GM23248 (cell line): Measurements from ENCODE around the gene PI4KB. TPM values are rescaled to one million over a fixed set of nuclear protein-coding genes. Genes with fewer than 3 reads are reported as not detected.
A peak's percentile ranks its signal among the peaks of the same experiment; 100 is the strongest.

Experiments
- DNase-seq: peaks from one replicate; pipeline ENCODE4 v3.0.0-alpha.2; 2015
- H2AFZ ChIP-seq: fragments of 200-600 bp; sonication (generic); 2 replicates; pipeline ENCODE4 v1.6.1; 2016; ENCODE audit warnings: antibody characterized with exemption
- H3F3A ChIP-seq: fragments of 200-600 bp; sonication (generic); 2 replicates; pipeline ENCODE4 v1.6.1; 2016; ENCODE audit warnings: mild to moderate bottlenecking, antibody characterized with exemption, mixed run types; ENCODE audit not compliant: insufficient read depth
- H3K27ac ChIP-seq: fragments of 200-600 bp; sonication (generic); 2 replicates; pipeline ENCODE4 v1.5.1; 2016; ENCODE audit warnings: mild to moderate bottlenecking
- H3K27me3 ChIP-seq: fragments of 200-600 bp; sonication (generic); replicated peaks from 2 replicates; pipeline ENCODE4 v1.6.1; 2016; ENCODE audit warnings: mild to moderate bottlenecking; ENCODE audit not compliant: insufficient read depth
- H3K36me3 ChIP-seq: fragments of 200-600 bp; sonication (generic); 2 replicates; pipeline ENCODE4 v1.6.1; 2016; ENCODE audit warnings: low read depth, mild to moderate bottlenecking
- H3K4me1 ChIP-seq: fragments of 200-600 bp; sonication (generic); 2 replicates; pipeline ENCODE4 v1.6.1; 2016; ENCODE audit warnings: mild to moderate bottlenecking; ENCODE audit not compliant: insufficient read depth
- H3K4me2 ChIP-seq: fragments of 200-600 bp; sonication (generic); one replicate; pipeline ENCODE4 v1.6.1; 2016; ENCODE audit warnings: mild to moderate bottlenecking; ENCODE audit not compliant: unreplicated experiment
- H3K4me3 ChIP-seq: fragments of 200-600 bp; sonication (generic); 2 replicates; pipeline ENCODE4 v1.5.1; 2016; ENCODE audit warnings: mild to moderate bottlenecking
- H3K79me2 ChIP-seq: fragments of 200-600 bp; sonication (generic); 2 replicates; pipeline ENCODE4 v1.6.1; 2016; ENCODE audit warnings: mild to moderate bottlenecking; ENCODE audit not compliant: insufficient read depth
- H3K9ac ChIP-seq: fragments of 200-600 bp; sonication (generic); 2 replicates; pipeline ENCODE4 v1.6.1; 2016; ENCODE audit warnings: mild to moderate bottlenecking
- H3K9me2 ChIP-seq: fragments of 200-600 bp; sonication (generic); 2 replicates; pipeline ENCODE4 v1.6.1; 2016; ENCODE audit warnings: mixed run types, mild to moderate bottlenecking, moderate library complexity; ENCODE audit not compliant: insufficient read depth
- H3K9me3 ChIP-seq: fragments of 200-600 bp; sonication (generic); one replicate; pipeline ENCODE4 v1.6.1; 2017; ENCODE audit warnings: low read depth
- H4K20me1 ChIP-seq: fragments of 200-600 bp; sonication (generic); 2 replicates; pipeline ENCODE4 v1.6.0; 2016; ENCODE audit not compliant: insufficient read depth
- EZH2 ChIP-seq: fragments of 200-600 bp; sonication (generic); IDR thresholded peaks from 2 replicates; pipeline ENCODE4 v1.6.1; 2018; ENCODE audit warnings: antibody characterized with exemption, mild to moderate bottlenecking; ENCODE audit not compliant: insufficient read depth, poor library complexity, severe bottlenecking
- EZH2phosphoT487 ChIP-seq: fragments of 200-600 bp; sonication (generic); IDR thresholded peaks from 2 replicates; pipeline ENCODE4 v1.6.1; 2018; ENCODE audit warnings: antibody characterized with exemption, moderate library complexity, mild to moderate bottlenecking, low read depth; ENCODE audit not compliant: insufficient read depth
- WGBS, 2 experiments: methylation state at CpG; one replicate each; pipeline ENCODE4 v1.1.6; 2015 to 2017; ENCODE audit warnings: low lambda C conversion rate in 2 of 2, low coverage in 1 of 2; ENCODE audit errors: missing lambda C conversion rate in 2 of 2; 5-methylcytosine and 5-hydroxymethylcytosine counted together
- in situ Hi-C: fragments of 300-500 bp; cut with MboI; formaldehyde crosslinking; loops from 2 replicates; pipeline ENCODE4 v1.15.0; 2020
- polyA plus RNA-seq: library from polyadenylated mRNA; unstranded; fragments of >200 nt; fragmentation: Nextera tagmentation; extraction: Ambion mirVana; gene quantifications from 2 replicates; pipeline ENCODE4 v1.2.1, GENCODE V29; 2016
- total RNA-seq: library from RNA; depleted of rRNA; stranded (reverse); fragments of >200 nt; shearing (Covaris generic); gene quantifications from 2 replicates; pipeline ENCODE4 v1.2.3, GENCODE V29; 2014

The PI4KB gene
- total and polyA plus RNA-seq, 2 experiments from 2014 or later: 47.5 to 51.7 TPM

DNA sequence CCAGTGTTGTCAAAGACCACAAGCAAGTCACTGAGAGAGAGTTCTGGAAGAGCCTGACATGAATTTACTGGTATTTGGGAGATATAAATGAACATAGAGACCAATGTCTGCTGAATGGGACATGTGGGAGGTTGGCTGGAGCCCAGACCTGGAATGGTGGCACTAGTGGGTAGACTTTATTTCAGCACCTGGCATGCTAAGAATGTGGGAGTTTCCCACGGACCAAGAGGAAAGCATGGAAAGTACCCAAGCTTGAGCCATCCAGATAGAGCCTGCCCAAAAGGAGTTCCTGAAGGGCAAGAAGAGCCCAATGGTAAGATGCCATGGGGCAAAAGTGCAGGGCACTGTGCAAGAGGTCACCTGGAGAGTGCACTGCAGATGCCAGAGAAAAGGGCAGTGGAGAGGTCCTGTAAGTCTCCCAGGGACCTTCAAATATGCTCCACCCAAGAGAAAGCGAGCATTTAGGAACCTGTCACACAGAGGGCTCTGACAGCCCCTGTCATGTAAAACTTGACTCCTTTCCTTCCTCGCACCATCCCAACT lies 53.2 kb downstream of the PI4KB start:
- Histone ChIP-seq H3K79me2 (no peaks in the 10 kb centered on the region), H3K27me3 (no peaks in the 10 kb centered on the region), H3K4me3 (no peak overlapping the region), H2AFZ (no peak overlapping the region), H3K9me3 (no peaks in the 10 kb centered on the region), H3K27ac (no peak overlapping the region), H3K9ac (no peak overlapping the region), H4K20me1 (no peaks in the 10 kb centered on the region), H3K4me1 (0 out of 2 replicates have a peak, but pooled peaks cover 6% of the 10 kb centered on the region), H3K9me2 (no peaks in the 10 kb centered on the region), H3F3A (peaks cover 6% of the 10 kb centered on the region; the same call in 1 of the 2 replicates), H3K36me3 (no peaks in the 10 kb centered on the region; the same call in 1 of the 2 replicates), H3K4me2 (no peak overlapping the region)
- in situ Hi-C loops: no loop called here
- TF ChIP-seq EZH2phosphoT487: no peak
- no peak for TF ChIP-seq EZH2
- no peak for DNase-seq
- 81 to 82% methylated on average over 3 of the region's 3 CpGs for WGBS, 2 experiments

DNA sequence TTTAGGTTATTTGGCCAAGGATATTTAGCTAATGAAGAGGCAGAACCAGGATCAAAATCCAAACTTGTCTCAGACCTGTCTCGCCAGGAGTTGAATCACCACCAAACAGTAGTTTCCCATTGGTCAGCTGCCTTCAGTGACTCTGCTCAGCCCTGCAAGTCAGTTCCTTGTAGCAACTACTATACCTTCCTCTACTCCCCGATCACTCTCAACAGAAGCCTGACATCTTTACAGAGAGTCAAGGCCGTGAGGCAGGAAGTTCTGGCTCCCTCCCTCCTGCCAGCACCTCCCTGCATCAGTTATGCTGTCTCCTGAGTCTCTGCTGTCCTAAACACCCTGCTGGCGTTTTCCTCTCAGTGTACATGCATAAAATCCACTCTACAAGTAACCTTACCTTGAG lies 59.5 kb downstream of the PI4KB start:
- Histone ChIP-seq H4K20me1 (no peaks in the 10 kb centered on the region), H3K27me3 (no peaks in the 10 kb centered on the region), H3K4me1 (0 out of 2 replicates have a peak, but pooled peaks cover 6% of the 10 kb centered on the region), H3K9ac (no peak overlapping the region), H3K27ac (no peak overlapping the region), H3F3A (peaks cover 6% of the 10 kb centered on the region; the same call in 1 of the 2 replicates), H3K79me2 (peaks cover 11% of the 10 kb centered on the region), H3K9me3 (no peaks in the 10 kb centered on the region), H3K4me2 (no peak overlapping the region), H3K4me3 (no peak overlapping the region), H2AFZ (no peak overlapping the region), H3K36me3 (peaks cover 24% of the 10 kb centered on the region; the same call in 1 of the 2 replicates), H3K9me2 (no peaks in the 10 kb centered on the region)
- in situ Hi-C loops: no loop called here
- WGBS, 2 experiments: 47 to 48% methylated on average over 4 of the region's 4 CpGs
- peak; percentile 41 for DNase-seq
- TF ChIP-seq EZH2phosphoT487 (no peak), EZH2 (no peak)

DNA sequence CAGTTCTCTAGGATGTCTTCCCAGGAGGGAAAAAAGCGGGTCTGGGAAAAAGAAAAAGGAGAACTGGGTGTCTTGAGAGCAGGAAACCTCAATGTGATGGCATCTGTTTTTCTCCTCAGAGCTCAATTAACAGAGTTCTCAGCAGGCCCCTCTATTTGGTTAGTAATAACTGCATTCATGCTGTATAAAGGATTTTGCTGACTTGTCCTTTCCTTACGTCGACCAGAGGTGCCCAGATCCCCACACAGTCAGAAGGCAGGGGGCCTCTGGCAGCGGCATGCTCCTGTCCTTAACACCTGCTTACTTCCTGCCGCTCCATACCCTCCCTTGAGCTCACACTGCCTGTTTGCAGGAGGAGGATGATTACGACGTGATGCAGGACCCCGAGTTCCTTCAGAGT lies 60.4 kb downstream of the PI4KB start:
- Histone ChIP-seq H3K9me2 (no peaks in the 10 kb centered on the region), H3K27me3 (no peaks in the 10 kb centered on the region), H3K79me2 (peaks cover 21% of the 10 kb centered on the region), H3K4me1 (0 out of 2 replicates have a peak, but pooled peaks cover 6% of the 10 kb centered on the region), H3K36me3 (peaks cover 33% of the 10 kb centered on the region; the same call in 1 of the 2 replicates), H3K9me3 (no peaks in the 10 kb centered on the region), H3K4me3 (no peak overlapping the region), H3K9ac (no peak overlapping the region), H4K20me1 (no peaks in the 10 kb centered on the region), H3K27ac (no peak overlapping the region), H3K4me2 (no peak overlapping the region), H3F3A (peaks cover 6% of the 10 kb centered on the region; the same call in 1 of the 2 replicates), H2AFZ (no peak overlapping the region)
- no peak for TF ChIP-seq EZH2
- TF ChIP-seq EZH2phosphoT487: no peak
- 69 to 71% methylated on average over 8 of the region's 8 CpGs for WGBS, 2 experiments
- in situ Hi-C loops: no loop called here
- no peak for DNase-seq

DNA sequence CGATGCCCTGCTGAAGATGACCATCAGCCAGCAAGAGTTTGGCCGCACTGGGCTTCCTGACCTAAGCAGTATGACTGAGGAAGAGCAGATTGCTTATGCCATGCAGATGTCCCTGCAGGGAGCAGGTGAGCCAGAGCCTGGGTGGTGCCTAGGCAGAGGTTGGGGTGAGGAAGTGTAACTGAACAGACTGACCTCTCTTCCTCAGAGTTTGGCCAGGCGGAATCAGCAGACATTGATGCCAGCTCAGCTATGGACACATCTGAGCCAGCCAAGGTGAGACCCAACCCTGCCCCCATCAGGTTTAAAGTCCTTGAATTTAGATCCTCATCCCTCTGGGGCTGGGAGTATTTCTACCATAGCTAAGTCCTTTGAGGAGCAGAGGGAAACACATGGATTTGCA lies 60.9 kb downstream of the PI4KB start:
- Histone ChIP-seq H4K20me1 (no peaks in the 10 kb centered on the region), H3K27me3 (no peaks in the 10 kb centered on the region), H3K27ac (no peak overlapping the region), H2AFZ (no peak overlapping the region), H3K4me2 (no peak overlapping the region), H3K36me3 (peaks cover 33% of the 10 kb centered on the region; the same call in 1 of the 2 replicates), H3K9ac (no peak overlapping the region), H3K9me3 (no peaks in the 10 kb centered on the region), H3K4me3 (no peak overlapping the region), H3K4me1 (0 out of 2 replicates have a peak, but pooled peaks cover 1% of the 10 kb centered on the region), H3K79me2 (peaks cover 26% of the 10 kb centered on the region), H3F3A (peaks cover 1% of the 10 kb centered on the region; the same call in 1 of the 2 replicates), H3K9me2 (no peaks in the 10 kb centered on the region)
- TF ChIP-seq EZH2phosphoT487: no peak
- TF ChIP-seq EZH2: no peak
- in situ Hi-C loops: no loop called here
- DNase-seq: no peak
- 98 to 100% methylated on average over 3 of the region's 3 CpGs for WGBS, 2 experiments
